Fibroblast of skin of back (primary cell): ENCODE results near the gene SMNDC1.
"Not testable (repeated sequence)": the region's sequence is repeated elsewhere in the genome, so short reads cannot be mapped to it uniquely, and the experiment has no call there.

Experiments used
- DNase-seq: peaks from one replicate; pipeline ENCODE4 v3.0.0-alpha.2; 2013

Gene SMNDC1

DNA sequence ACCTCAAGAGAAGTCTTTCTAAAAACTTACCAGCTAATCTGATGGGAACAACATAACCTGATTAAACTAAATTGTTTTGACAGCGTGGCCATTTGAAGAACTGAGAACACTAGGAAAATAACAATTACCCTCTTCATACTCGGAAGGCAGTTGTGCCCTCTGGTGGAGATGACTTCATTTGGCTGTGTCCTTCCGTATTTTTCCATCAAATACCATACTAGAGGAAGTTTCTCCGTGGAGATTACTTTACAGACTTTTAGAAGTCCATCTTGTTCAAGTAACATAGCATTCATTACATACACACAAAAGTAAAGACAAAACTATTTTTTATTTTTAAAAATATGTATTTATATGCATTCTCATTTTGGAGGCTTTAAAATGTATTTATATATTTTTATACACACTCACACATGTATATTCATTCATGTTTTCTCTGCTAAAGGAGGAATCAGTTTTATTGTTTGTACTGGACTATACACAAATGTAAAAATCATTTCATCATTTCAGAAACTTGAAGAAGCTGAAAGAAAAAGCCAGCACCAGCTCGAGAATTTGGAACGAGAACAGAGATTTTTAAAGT, 25.2 kb downstream of the SMNDC1 start:
- peak; percentile 66 for DNase-seq

DNA sequence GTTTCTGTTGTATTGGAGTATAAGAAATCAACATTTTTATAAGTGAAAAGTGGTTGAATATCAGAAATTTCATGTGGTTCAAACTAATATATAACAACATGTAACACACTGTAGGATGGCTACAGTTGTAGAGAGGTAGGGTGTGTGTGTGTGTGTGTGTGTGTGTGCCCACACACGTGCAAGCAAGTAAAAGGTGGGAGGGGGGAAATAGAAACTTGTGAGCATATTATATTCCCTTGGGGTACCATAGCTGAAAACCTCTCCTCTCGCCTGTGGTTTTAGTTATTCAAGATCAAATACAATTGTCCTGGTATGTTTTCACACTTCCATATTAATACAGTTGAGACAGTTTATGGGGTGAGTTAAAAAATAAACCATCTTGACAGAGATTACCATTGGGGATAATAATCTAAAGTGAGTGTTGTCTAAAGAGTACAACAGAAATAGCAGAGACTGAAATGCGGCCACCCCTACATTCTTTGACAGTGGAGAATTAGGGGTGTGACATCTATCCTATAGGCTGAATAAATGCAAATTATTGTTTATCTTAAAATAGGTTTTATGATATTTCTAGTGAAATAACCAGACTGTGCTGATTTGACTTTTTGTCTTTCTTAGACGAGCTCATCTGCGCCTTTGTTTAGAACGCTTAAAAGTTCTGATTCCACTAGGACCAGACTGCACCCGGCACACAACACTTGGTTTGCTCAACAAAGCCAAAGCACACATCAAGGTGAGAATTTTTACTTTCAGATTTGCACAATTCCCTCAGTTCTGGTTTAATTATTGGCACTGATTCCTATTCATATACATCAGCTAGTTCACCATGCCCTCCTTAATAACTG, 25.9 kb downstream of the SMNDC1 start:
- DNase-seq = no peak

DNA sequence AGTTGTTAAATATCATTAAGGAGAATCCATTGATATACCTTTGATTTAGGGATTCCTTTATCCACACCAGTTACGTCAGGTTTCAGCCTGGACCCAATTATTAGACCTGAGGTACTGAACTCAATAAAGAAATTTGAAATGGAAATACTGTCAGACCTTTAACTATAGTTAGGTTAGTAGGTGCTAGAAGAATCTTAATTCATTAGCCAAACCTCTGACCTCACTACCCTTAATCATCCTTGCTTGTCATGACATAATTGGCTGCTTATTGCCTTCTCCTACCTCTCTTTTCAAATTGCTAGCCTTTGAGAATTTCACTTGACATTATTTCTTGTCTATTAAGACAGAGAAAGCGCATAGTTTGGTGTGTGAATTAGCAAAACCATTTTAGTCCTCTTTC, 27.1 kb downstream of the SMNDC1 start:
- DNase-seq = no peak

DNA sequence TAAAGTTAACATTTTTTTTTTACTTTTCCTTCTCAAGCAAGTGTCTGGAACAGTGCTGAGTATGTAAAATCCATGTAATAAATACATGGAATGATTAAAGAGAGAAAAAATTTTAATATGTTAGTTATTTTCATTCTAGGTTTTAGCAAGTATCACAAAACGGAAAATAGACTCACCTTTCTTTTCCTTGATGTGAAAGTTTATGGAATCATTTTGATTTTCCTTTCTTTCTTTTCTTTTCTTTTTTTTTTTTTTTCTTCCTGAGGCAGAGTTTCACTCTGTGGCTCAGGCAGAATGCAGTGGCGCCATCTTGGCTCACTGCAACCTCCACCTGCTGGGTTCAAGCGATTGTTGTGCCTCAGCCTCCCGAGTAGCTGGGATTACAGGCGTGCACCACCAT, 28.1 kb downstream of the SMNDC1 start:
- no peak for DNase-seq

DNA sequence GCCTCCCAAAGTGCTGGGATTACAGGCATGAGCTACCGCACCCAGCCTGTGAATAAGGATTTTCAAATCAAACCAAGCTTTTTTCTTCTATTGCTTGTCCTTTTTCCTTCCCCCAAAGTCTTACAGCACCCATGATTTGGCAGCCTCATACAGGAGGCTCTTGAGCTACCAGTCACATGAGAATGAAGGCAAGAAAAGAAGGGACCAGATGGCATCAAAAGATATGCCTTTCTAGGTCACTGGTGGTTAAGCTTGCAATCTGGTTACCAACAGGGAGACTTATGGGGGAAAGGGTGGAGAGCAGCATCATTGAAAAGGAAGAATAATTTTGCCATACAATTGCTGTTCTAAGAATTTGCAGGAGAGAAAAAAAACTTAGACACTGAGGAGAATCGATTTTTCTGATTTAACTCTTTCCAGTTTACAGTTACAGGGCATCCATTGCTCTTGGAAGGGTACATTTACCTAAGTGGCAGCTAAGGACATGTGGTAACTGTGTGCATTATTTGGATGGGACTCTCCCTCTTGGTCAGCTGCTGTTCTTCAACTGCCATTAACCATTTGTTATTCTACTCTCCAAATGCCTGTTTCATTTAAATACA, 29.5 kb downstream of the SMNDC1 start:
- DNase-seq = no peak

DNA sequence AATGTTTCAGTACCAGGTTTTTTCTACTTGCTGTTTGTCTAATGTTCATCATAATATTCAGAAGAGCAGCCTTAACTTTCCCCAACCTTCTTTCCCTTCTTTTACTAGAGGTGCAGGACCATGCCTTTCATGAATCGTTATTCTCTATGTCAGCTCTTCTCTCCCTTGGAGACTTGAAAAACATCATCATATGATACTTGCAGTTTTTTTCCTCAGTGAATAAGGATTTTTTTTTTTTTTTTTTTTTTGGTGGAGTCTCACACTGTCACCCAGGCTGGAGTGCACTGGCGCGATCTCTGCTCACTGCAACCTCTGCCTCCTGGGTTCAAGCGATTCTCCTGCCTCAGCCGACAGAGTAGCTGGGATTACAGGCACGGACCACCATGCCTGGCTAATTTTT, 30.1 kb downstream of the SMNDC1 start:
- no peak for DNase-seq

DNA sequence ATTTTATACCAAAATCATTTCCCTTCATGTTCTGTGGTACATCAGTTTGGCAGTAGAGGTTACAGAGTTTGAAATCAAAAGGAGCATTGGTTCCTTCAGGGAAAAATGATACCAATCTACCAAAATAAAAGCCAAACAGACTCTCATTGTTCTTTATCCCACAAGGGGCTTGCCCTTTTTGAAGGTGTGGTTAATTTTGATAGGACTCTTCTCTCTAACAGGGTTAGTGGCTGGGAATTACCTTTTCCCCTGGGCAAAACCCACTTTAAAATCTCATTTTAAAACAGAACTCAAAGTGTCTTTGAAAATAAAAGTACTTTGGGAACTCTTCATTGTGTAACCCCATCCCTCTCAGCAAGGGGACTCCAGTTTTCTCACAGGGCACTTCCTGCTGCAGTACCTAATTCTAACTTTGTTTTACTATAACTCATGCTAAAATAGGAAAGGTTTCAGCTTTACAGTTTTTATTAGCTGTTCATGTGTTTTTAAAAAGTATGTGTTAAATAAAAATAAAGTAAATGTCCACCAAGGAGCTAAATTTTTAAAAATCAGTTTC, 30.6 kb downstream of the SMNDC1 start:
- DNase-seq = no peak

DNA sequence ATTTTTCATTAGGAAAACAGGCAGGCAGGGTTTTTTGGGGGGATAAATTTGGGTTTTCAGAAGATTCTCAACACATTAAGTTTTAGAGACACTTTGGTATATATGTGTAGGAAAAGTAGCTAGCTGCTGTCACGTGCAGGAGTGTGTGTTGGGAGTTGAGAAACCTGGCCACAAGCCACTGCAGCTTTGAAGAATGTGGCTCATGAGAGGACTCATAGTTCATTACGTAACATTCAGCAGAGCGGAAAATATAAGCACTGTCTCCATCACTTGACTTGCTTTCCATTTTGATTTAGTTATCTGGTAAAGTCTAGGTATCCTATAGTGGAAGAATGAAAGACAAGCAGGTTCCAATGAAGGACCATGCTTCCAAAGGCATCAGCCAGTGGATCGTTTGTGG, 31.2 kb downstream of the SMNDC1 start:
- DNase-seq = peak; percentile 55

DNA sequence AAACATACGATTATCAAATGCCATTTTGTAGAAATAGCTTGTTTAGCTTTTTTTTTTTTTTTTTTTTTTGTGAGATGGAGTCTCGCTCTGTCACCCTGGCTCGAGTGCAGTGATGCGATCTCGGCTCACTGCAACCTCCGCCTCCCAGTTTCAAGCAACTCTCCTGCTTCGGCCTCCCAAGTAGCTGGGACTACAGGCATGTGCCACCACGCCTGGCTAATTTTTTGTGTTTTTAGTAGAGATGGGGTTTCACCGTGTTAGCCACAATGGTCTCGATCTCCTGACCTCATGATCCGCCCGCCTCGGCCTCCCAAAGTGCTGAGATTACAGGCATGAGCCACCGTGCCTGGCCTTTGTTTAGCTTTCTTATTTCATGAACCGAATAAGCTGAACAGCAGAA, 31.7 kb downstream of the SMNDC1 start:
- DNase-seq = not testable (repeated sequence)

DNA sequence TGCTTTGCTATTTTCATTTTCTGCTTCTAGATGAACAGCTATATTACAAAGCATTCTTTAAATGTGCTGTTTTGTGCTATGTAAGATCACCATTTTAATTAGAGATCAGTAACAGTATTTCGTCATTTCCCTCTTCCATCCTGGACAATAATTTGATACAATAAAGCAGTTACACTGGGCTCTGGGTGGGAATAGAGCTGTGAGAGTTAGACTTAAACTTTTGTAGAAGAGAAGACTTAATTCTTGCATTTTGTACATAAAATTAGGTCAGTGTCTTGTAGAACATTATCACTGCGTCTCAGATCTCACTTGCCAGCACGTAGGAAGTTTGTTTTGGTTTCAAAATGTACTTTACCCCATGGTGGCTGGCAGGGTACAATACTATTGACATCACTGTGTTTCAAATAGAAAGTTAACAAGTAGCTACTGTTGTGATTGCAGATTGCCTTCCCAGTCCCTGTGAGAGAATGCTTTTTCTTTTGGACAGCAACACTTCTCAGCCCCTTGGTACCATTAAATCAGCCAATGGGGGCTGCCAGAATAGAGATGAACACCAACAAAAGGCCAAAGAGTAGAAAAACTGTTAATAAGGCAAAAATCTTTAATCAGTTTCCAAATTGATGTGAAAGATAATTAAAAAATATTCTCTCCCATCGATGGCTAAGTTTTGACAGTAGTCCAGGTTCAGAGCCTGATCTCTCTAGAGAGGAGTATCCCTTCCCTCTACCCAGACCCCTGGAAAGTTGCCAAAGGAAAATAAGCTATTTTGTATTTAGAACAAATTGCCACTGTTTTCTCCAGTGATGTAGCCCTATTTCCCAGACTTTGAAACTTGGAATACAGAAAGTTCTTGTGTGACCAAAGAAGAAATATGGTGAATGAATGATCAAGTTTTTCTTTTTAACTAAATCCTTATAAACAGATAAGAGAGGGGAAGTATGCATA, 35.1 kb downstream of the SMNDC1 start:
- peak; percentile 11 for DNase-seq

DNA sequence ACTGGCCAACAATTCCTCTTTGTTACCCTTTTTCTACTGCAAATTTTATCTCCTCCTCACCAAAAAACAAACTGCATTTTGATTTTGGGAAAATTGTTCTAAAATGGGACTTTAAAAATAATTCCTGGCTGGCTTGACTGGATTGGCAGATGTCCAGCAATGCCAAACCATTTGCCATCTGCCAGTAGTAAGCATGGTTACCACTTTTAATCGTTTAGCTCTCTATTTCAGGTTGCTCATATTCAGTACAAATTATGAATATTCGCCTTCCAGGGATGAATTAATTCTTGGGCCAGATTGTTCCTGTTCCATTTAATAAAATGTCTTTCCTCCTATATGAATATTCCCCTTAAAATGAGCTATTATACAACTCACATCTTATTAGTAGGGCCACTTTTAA, 35.7 kb downstream of the SMNDC1 start:
- no peak for DNase-seq

DNA sequence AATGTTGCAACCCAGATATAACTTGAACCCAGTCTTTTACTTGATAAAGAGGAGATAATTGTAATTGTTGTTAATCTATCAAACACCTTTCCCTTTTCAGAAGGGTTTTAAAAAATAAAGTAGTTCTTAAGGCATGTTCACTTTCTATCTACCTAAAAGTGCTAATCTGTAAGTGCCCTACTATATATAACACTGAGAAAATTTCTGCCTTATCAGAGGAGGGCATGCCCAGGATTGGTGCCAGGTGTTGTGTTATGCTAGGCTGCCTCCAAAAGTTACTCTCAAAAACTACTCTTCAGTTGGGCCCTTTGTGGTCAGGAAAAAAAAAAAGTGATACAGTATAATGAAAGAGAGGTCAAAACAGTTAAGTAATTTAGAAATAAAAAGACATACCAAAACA, 36.3 kb downstream of the SMNDC1 start:
- no peak for DNase-seq

DNA sequence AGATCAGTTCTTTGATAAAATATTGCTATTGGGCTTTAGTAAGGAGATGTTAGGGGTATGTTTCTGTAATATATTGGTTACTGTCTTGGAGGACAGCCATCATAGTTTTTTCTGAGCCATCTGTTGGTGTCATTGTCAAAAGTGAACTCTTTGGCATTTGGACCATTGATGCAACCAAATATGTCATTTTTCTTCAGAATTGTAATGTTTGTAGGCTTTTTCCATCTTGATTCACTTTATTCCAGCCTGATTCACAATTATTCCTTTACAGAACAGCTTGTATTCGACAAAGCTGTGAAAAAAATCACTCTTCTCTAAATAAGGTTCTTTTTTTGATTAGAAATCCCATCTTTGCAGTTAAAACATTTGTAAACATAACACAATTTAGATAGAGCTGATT, 37.4 kb downstream of the SMNDC1 start:
- no peak for DNase-seq

DNA sequence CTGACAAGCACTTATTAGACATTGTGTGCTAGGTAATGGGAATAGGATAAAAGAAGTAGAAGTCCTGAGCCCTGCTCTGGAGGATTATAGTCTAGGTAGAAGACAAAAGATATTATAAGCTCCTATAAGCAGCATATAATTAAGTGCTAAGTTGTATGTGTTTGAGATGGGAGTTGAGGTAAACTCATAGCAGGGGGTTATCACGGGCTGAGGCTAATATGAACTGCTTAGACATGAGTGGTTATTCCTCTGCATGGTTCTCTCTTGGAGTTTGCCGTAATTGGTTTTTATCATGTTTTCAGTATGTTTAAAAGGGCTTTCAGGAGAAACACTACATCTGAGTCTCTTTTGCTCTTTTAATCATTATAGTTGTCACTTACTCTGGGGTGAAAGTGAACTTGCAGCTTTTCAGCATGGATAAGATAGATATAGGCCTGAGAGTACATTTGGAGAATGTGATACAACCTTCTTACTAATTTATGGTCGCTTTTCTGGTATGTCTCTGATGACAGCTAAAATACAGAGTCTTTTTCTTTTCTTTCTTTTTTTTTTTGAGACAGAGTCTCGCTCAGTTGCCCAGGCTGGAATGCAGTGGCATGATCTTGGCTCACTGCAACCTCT, 39.0 kb downstream of the SMNDC1 start:
- DNase-seq = no peak

DNA sequence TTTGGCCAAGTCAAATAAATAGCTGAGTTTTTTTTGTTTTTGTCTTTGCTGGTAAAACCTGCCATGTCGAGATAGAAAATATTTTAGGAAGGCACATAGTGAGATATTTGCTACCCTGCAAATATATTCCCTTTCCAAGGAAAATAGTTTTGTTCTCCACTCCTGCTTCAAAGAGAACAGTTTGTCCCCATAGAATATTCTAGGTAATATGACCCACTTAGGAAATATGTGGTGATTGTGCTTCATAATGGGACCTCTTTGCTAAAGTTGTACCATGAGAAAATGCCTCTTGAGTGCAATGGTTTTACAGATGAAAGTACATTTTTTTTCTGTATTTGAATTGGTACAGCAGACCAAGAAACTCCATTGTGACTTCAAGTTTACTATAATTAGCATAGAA, 41.6 kb downstream of the SMNDC1 start:
- DNase-seq = no peak

DNA sequence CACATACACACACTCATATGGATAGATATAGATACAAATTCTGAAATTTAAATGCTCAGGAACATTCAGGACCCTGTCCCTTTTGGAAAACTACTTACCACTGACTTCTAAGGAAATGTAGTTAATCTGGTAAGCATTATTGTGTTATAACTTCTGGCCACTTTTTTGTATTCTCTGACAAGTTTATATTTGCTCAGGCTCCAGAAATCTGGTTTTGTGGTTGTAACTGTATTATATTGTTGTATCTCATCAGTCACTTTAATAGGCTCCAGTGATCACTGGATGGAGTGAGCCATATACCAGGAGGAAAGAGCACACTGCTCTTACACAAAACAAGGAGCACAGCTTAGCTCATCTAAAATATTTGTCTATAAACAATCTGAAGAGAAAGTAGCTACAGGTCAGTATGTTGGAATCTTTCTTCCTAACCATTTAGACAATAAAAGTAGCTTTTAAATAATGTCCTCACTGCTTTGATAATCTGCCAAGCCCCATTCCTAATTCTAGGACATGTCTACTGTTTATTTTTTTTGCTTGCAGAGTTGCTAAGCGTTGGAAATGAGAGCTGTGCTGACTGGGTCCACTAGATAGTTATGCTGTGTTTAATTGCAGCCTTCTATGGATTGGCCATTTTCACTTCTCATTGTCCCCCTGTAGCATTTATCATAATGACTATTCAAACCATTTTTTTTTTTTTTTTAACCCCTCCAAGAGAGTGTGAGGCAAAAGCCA, 43.8 kb downstream of the SMNDC1 start:
- peak; percentile 34 for DNase-seq

DNA sequence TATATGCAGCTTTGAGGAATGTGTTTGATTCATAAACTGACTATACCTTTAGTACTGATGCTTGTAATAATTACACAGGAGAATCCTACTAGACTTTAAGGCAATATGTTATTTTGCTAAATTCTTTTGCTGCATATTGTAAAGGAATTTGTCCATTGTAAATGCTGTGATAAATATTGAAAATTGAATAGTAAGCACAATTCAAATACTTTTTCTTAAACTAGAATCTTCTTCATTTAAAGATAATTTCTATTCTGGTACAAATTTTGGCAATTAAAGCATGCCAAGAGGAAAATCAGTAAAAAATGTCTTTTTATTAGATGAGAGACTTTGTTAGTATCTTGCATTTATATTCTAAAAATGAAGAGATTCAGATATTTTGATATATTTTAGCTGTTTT, 45.4 kb downstream of the SMNDC1 start:
- no peak for DNase-seq

DNA sequence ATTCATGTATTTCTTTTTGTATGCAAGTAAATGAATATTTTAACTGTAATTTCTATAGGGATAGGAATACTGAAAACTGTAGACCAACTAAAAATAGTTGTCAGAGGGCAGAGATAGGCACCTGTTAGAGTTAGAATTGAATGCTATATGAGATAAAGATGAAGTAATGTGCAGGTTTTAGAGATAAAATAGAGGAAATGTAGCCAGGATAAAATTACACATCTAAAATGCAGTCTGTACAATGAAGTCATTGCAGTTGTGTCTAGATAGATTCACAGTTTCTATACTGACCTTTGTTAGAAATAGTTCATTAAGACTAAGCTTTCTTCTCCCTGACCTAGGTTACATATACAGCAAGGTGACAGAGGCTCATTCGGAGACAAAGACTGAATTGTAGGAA, 46.2 kb downstream of the SMNDC1 start:
- no peak for DNase-seq

DNA sequence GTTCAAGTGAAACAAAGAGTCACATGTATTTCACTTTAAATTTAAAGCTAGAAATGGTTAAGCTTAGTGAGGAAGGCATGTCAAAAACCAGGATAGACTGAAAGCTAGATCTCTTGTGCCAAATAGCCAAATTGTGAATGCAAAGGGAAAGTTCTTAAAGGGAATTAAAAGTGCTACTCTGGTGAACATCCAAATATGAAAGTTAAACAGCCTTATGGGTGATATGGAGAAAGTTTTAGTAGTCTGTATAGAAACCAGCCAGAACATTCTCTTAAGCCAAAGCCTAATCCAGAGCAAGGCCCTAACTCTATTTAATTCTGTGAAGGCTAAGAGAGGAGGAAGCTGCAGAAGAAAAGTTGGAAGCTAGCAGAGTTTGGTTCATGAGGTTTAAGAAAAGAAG, 50.3 kb downstream of the SMNDC1 start:
- no peak for DNase-seq

DNA sequence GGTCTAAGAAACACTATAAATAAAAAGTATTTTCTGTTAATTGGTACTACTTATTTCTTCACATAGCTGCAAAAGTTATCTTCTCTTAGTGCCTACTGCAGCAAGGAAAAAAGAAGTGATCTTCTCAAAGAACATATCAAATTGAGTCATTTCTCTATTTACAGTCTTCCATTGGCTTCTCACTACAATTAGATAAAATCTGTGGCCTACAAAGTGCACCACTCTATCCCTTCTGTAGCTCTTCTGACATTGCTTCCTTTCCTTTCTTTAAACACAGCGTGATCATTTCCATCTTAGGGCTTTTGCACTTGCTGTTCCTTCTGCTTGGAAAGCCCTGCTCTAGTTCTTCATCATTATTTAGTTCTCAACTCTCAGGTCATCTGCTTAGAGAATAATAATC, 52.6 kb downstream of the SMNDC1 start:
- no peak for DNase-seq

DNA sequence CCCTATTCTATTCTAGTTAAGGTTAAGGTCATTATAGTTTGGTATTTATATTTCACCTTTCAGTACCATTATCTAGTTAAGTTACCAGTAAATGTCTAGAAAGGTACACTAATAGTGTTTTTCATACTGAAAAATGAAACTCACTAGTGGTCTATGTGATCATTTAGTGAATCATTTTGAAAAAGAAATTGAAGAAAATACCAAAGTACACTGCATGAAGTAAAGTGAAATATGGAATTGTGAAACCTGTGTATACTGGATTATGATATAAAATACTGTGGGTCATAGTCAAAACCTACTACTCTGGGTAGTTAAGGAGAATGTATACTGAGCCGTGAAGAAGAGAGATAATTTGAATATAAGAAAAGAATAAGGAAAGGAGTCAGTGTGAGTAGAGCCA, 53.3 kb downstream of the SMNDC1 start:
- not testable (repeated sequence) for DNase-seq
